ENCODE measurements around the gene DRAXIN.

Gene DRAXIN

DNA sequence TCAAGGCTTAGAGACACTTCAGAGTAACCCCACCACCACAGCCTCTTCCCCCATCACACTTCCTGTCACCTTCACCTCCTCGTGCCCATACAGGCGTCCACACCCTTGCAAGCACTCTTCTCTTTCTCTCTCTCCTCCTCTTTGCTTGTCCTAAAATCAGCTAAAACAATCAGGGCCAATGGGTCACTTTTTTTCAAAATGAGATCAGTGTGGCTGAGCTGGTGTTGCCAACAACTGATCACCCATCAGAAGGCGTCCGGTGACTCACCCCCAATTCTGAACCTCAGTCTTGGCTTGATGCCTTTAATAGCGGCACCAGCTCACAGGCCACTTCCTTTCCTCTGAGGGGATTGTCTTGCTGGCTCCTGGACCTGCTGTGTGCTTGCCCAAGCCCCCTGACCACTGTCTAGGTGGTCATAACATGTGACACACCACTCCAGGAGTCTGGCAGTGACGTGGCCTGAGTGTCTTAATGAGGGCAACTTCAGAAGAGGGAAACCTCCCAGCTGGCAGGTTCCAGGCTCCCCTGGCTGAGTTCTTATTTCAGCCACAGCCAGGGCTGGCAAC lies 1.6 kb downstream of the DRAXIN start:
- DNase-seq (ENCODE audit: low spot score), result no peak
- no peak for TF ChIP-seq CTCF (IDR thresholded peaks at IDR 0.05; ENCODE audit: borderline replicate concordance, control extremely low read depth, extremely low read depth, insufficient read depth, missing control alignments)
- in situ Hi-C loops (cut with MboI; ENCODE audit: low sequenced_read_pairs, unreplicated experiment), result no loop called here

- no peak for TF ChIP-seq CTCF (IDR thresholded peaks at IDR 0.05; ENCODE audit: borderline replicate concordance, control extremely low read depth, extremely low read depth, insufficient read depth, missing control alignments)
- DNase-seq (ENCODE audit: low spot score), result no peak
- in situ Hi-C loops (cut with MboI; ENCODE audit: low sequenced_read_pairs, unreplicated experiment), result no loop called here
These were observed 2.4 kb downstream of the DRAXIN start for GRCh38 chr1:11693917-11694316.

- TF ChIP-seq CTCF (IDR thresholded peaks at IDR 0.05; ENCODE audit: borderline replicate concordance, control extremely low read depth, extremely low read depth, insufficient read depth, missing control alignments), result no peak
- in situ Hi-C loops (cut with MboI; ENCODE audit: low sequenced_read_pairs, unreplicated experiment), result no loop called here
- no peak for DNase-seq (ENCODE audit: low spot score)
These were observed 4.4 kb downstream of the DRAXIN start for GRCh38 chr1:11695861-11696260.

DNA sequence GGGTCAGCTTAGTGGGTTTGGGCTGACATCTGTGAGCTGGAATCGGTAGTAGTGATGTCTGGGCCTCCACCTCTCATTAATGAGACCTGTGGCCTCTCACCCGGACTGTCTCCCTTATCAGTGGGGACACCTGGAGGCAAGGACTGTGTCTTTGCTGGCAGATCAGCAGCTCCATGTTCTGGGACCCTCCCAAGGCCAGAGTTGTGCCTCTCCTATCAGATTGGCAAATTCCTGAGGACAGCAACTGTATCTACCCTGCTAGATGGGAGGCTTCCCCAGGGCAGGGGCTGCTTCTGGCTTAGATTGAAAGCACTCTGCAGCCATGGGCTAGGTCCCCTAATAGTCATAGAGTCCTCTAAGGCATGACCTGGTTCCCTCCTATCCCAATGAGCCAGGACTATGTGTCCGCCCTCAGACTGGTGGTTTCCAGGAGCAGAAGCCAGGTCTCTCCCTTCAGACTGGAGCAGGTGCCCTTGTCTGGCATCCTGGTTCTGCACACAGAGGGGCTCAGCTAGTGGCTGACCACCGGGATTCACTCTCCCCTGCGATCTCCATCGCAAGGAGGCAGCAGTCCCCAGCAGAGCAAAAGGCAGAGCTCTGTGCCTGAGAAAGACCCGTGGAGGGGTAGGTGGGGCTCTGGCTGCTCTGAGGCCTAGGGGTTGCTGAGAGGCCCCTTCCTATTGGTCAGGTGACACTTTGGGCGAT lies 5.8 kb downstream of the DRAXIN start:
- in situ Hi-C loops (cut with MboI; ENCODE audit: low sequenced_read_pairs, unreplicated experiment), result no loop called here
- no peak for TF ChIP-seq CTCF (IDR thresholded peaks at IDR 0.05; ENCODE audit: borderline replicate concordance, control extremely low read depth, extremely low read depth, insufficient read depth, missing control alignments)
- DNase-seq (ENCODE audit: low spot score), result no peak

DNA sequence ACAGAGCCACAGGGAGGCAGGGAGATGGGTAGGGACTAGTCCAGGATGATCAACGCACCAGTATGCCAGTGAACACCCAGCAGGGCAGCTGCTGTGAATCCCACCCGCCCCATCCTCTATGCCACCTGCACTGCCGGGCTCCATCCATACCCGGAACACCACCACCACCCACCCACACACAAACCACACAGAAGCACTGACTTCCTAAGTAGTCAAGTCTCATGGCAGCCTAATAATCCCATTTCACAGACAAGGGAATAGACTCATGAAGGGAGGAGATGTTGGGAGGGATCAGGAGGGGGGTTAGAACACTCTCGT lies 6.3 kb downstream of the DRAXIN start:
- in situ Hi-C loops (cut with MboI; ENCODE audit: low sequenced_read_pairs, unreplicated experiment), result no loop called here
- DNase-seq (ENCODE audit: low spot score), result no peak
- TF ChIP-seq CTCF (IDR thresholded peaks at IDR 0.05; ENCODE audit: borderline replicate concordance, control extremely low read depth, extremely low read depth, insufficient read depth, missing control alignments), result no peak

DNA sequence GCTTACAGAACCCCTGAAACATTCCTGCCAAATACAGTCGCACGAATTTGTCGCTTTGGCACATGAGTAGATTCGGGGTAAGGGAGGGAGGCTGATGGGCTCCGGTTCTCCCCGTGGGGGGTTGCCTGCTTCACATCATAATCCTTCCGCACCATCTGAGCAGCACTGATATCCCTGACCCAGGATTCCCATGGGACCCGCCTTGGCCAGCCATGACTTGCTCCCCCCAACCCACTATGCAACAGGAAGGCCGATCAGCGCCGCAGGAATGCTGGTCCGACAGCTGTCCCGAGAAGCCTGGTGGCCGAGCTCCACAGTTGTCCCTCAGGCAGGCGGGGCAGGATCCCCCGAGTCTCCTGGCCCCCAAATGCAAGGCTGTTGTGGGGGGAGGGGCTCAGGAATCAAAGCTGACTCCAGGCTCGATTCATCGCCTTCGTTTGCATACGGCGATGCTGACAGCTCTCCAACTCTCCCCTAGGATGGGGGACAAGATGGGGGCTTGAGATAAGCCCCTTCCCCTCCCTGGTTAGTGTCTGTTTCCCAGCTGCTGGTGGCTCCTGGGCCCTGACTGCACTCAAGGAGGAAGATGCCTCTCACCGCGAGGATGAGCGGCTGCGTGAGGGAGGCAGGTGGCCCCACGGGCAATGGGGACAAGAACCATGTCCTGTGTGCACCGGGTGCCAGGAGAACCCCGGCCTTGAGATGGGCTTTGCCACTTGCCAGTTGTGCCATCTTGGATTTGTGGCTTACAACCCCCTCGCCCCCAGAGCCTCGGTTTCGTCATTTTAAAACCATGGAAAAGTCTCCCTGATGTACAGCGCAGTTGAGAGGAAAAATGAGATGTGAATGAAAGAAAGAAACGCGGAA lies 9.3 kb downstream of the DRAXIN start:
- no peak for TF ChIP-seq CTCF (IDR thresholded peaks at IDR 0.05; ENCODE audit: borderline replicate concordance, control extremely low read depth, extremely low read depth, insufficient read depth, missing control alignments)

More for the DNA sequence above, 9.3 kb downstream of the DRAXIN start:
- in situ Hi-C loops (cut with MboI; ENCODE audit: low sequenced_read_pairs, unreplicated experiment), result no loop called here
- DNase-seq (ENCODE audit: low spot score), result no peak

All from GM13976 (cell line).